ENCODE measurements around the gene FAM234A. TPM values are rescaled to one million over a fixed set of nuclear protein-coding genes. Genes with fewer than 3 reads are reported as not detected.

Gene FAM234A
- total and polyA plus RNA-seq, 2 donors (not counting 3 experiments of a cell fraction or from before 2014, with no cell fraction given) = 70.4 to 89.4 TPM

DNA sequence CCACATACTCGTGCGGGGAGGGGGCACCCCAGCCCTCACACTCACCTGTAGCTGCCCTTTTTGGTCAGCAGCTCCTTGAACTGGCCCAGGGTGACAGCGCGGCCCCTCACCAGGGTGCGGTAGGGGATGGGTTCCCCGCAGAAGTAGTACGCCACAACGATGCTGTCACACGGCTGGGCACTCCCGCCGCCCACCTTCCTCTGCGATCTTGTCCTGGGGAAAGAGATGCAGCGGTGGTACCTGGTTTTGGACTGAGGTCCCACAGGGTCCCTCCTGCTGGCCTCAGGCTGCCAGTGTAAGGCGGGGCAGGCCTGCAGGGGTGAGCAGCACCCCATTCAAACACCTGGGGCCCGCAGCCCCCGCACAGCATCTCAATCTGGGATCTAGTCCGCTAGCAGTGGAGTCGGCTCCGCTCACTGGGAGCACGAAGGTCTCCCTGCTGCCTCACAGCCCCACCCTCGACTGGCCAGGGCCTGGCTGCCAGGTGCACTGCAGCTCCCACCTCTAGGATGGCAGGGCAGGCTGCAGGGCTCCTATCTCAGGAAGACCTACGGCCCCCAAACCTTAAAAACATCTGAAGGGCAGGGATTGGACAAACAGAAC, 54.9 kb downstream of the FAM234A start:
- Histone ChIP-seq H3K27ac (ENCODE audit: insufficient read depth, low read depth, low read length) (no peak overlapping the region), H3K36me3 (ENCODE audit: control insufficient read depth in 2 of 2, extremely low read depth in 1 of 2, insufficient read depth in 2 of 2, low read length in 2 of 2) (peaks cover 0 to 33% of the 10 kb centered on the region in 2 experiments), H3K79me2 (ENCODE audit: control insufficient read depth, insufficient read depth, low read length) (no peaks in the 10 kb centered on the region), H3K4me1 (ENCODE audit: control insufficient read depth, extremely low read depth, insufficient read depth, low read length) (no peaks in the 10 kb centered on the region), H3K4me3 (replicated peaks in 1 of 3; ENCODE audit: insufficient read depth in 1 of 3, low read depth in 1 of 3, low read length in 3 of 3) (no peak overlapping the region), H3K9ac (replicated peaks; ENCODE audit: extremely low read depth, insufficient read depth, low read length) (no peak overlapping the region), H3K9me3 (replicated peaks; ENCODE audit: control insufficient read depth, insufficient read depth, low read length) (no peaks in the 10 kb centered on the region), H3K9me1 (replicated peaks; ENCODE audit: control insufficient read depth, extremely low read depth, insufficient read depth, low read length) (no peaks in the 10 kb centered on the region), H3K27me3 (ENCODE audit: control insufficient read depth in 2 of 2, insufficient read depth in 2 of 2, low read length in 2 of 2) (no peaks in the 10 kb centered on the region), H3K4me2 (ENCODE audit: insufficient read depth, low read length) (no peak overlapping the region), H2AFZ (ENCODE audit: low read depth, low read length) (no peak overlapping the region), H4K20me1 (replicated peaks; ENCODE audit: control insufficient read depth, extremely low read depth, insufficient read depth, low read length) (no peaks in the 10 kb centered on the region)
- FAIRE-seq (no peak), DNase-seq (ENCODE audit: low read depth, low spot score) (no peak)
- POLR2A ChIA-PET = no interaction called here
- TF ChIP-seq GATA2 (IDR thresholded peaks at IDR 0.05; ENCODE audit: insufficient read depth, insufficient read length, low read depth, low read length) = no peak
- no peak for TF ChIP-seq EZH2 (IDR thresholded peaks at IDR 0.05; ENCODE audit: borderline replicate concordance, low read depth, low read length, severe bottlenecking)
- no peak for TF ChIP-seq POLR2AphosphoS5 (IDR thresholded peaks at IDR 0.05; ENCODE audit: insufficient read depth, low read depth, low read length)
- CTCF ChIA-PET = no interaction called here
- dilution Hi-C loops (cut with MboI; ENCODE audit: extremely low pct_ligation_motif_present, low sequenced_read_pairs) (no loop called here), intact Hi-C loops (cut with micrococcal nuclease) (no loop called here)
- no TSS peak for BruUV-seq (replicated peaks)

DNA sequence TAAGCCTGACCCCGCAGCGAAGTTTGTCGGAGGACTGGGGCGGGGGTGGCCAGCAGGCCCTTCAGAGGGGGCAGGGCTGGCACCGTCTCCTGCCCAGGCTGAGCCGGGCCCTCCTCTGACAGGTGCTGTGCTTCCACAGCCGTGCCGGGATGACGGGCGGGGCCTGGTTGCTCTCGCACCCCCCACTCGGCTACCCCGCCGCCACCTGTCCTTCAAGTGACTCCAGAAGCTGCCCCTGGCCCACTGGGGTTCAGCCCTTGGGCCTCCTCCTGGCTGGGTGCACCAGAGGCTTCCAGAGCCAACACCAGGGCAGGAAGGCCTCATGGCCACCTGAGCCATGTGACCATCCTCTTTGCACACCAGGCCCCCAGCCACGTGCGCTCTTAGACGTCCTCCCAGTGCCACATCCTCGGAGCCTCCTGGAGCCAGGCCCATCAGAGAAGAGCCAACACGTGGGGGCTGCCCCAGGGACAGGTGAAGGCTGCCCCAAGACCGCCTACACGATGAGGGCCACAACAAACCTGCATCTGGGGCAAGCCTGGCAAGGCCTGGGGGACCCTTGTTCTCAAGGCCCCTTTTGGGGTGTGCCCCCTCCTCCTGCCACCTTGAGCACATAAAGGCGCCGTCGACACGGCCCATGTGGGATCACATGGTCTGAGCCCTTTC, 55.5 kb downstream of the FAM234A start:
- Histone ChIP-seq H3K4me3 (replicated peaks in 1 of 3; ENCODE audit: insufficient read depth in 1 of 3, low read depth in 1 of 3, low read length in 3 of 3) (no peak overlapping the region), H3K36me3 (ENCODE audit: control insufficient read depth in 2 of 2, extremely low read depth in 1 of 2, insufficient read depth in 2 of 2, low read length in 2 of 2) (peaks cover 0 to 33% of the 10 kb centered on the region in 2 experiments), H3K79me2 (ENCODE audit: control insufficient read depth, insufficient read depth, low read length) (no peaks in the 10 kb centered on the region), H2AFZ (ENCODE audit: low read depth, low read length) (no peak overlapping the region), H3K9ac (replicated peaks; ENCODE audit: extremely low read depth, insufficient read depth, low read length) (no peak overlapping the region), H3K4me1 (ENCODE audit: control insufficient read depth, extremely low read depth, insufficient read depth, low read length) (no peaks in the 10 kb centered on the region), H4K20me1 (replicated peaks; ENCODE audit: control insufficient read depth, extremely low read depth, insufficient read depth, low read length) (no peaks in the 10 kb centered on the region), H3K9me3 (replicated peaks; ENCODE audit: control insufficient read depth, insufficient read depth, low read length) (no peaks in the 10 kb centered on the region), H3K4me2 (ENCODE audit: insufficient read depth, low read length) (no peak overlapping the region), H3K9me1 (replicated peaks; ENCODE audit: control insufficient read depth, extremely low read depth, insufficient read depth, low read length) (no peaks in the 10 kb centered on the region), H3K27me3 (ENCODE audit: control insufficient read depth in 2 of 2, insufficient read depth in 2 of 2, low read length in 2 of 2) (no peaks in the 10 kb centered on the region), H3K27ac (ENCODE audit: insufficient read depth, low read depth, low read length) (no peak overlapping the region)
- ChIA-PET POLR2A (no interaction called here), CTCF (no interaction called here)
- no TSS peak for BruUV-seq (replicated peaks)
- intact Hi-C loops (cut with micrococcal nuclease) = no loop called here
- TF ChIP-seq MYC (IDR thresholded peaks at IDR 0.05; ENCODE audit: low read depth, low read length) (no peak), EZH2 (IDR thresholded peaks at IDR 0.05; ENCODE audit: borderline replicate concordance, low read depth, low read length, severe bottlenecking) (no peak), GATA2 (IDR thresholded peaks at IDR 0.05; ENCODE audit: insufficient read depth, insufficient read length, low read depth, low read length) (no peak), POLR2A (IDR thresholded peaks at IDR 0.05; ENCODE audit: low read depth, low read length) (no peak), POLR2AphosphoS5 (IDR thresholded peaks at IDR 0.05; ENCODE audit: insufficient read depth, low read depth, low read length) (no peak)
- TF ChIP-seq, protein P1, sequence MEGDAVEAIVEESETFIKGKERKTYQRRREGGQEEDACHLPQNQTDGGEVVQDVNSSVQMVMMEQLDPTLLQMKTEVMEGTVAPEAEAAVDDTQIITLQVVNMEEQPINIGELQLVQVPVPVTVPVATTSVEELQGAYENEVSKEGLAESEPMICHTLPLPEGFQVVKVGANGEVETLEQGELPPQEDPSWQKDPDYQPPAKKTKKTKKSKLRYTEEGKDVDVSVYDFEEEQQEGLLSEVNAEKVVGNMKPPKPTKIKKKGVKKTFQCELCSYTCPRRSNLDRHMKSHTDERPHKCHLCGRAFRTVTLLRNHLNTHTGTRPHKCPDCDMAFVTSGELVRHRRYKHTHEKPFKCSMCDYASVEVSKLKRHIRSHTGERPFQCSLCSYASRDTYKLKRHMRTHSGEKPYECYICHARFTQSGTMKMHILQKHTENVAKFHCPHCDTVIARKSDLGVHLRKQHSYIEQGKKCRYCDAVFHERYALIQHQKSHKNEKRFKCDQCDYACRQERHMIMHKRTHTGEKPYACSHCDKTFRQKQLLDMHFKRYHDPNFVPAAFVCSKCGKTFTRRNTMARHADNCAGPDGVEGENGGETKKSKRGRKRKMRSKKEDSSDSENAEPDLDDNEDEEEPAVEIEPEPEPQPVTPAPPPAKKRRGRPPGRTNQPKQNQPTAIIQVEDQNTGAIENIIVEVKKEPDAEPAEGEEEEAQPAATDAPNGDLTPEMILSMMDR (IDR thresholded peaks at IDR 0.05; ENCODE audit: extremely low read depth in 1 of 2, insufficient read depth in 1 of 2, low read depth in 1 of 2, low read length in 2 of 2) = no peak
- TF ChIP-seq, protein P2, sequence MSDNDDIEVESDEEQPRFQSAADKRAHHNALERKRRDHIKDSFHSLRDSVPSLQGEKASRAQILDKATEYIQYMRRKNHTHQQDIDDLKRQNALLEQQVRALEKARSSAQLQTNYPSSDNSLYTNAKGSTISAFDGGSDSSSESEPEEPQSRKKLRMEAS (IDR thresholded peaks at IDR 0.05; ENCODE audit: insufficient read depth, insufficient read length) = no peak
- no peak for FAIRE-seq
- no peak for DNase-seq (ENCODE audit: low read depth, low spot score)
- dilution Hi-C loops (cut with MboI; ENCODE audit: extremely low pct_ligation_motif_present, low sequenced_read_pairs) = no loop called here

Data from endothelial cell of umbilical vein (primary cell).